Measurements from ENCODE around the gene HDGFL3.

DNA sequence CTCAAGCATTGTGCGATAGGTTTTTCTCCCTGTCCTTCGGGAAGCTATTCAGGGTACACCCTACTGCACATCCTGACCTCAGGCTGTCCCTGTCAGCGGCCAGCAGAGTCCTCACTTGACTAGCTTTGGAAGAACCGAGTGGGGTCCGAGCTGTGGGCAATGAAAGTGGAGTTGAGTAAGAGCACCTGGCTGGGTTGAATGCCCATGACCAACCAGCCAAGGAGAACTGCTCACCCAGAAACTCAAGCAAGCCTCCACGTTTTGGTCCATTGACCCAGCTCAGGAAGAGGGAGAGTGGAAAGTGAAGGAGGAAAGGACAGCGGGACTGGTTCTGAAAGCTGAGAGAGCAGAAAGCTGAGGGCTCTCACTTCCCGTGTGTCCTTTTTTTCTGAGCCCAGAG lies 36.0 kb upstream of the HDGFL3 start:
- no peak for TF ChIP-seq POLR2AphosphoS5 (IDR thresholded peaks at IDR 0.05; ENCODE audit: borderline replicate concordance, low read depth, low read length)
- no peak for TF ChIP-seq EZH2 (IDR thresholded peaks at IDR 0.05)
- no peak for TF ChIP-seq FOXP2 (optimal IDR thresholded peaks at IDR 0.05; ENCODE audit: control extremely low read depth, extremely low read length, insufficient read depth)
